NB4 (cell line): ENCODE results near the gene XIAP.
A peak's percentile ranks its signal among the peaks of the same experiment; 100 is the strongest.
"Not testable (repeated sequence)": the region's sequence is repeated elsewhere in the genome, so short reads cannot be mapped to it uniquely, and the experiment has no call there.

Experiments used
- DNase-seq: peaks from one replicate; pipeline ENCODE4 v3.0.0; 2010; ENCODE audit warnings: low read depth
- H3K4me3 ChIP-seq: one replicate; pipeline ENCODE4 v1.5.1; 2011; ENCODE audit warnings: mild to moderate bottlenecking, low read depth, low read length, moderate library complexity
- MYC ChIP-seq: IDR thresholded peaks from 2 replicates; pipeline ENCODE4 v1.6.1; 2011; ENCODE audit warnings: low read depth, low read length
- POLR2A ChIP-seq: IDR thresholded peaks from 2 replicates; pipeline ENCODE4 v1.6.1; 2011; ENCODE audit warnings: mild to moderate bottlenecking; ENCODE audit not compliant: insufficient read length; ENCODE audit errors: extremely low read depth
- TF ChIP-seq, protein P1 (sequence below): IDR thresholded peaks from one replicate; pipeline ENCODE4 v1.5.1; 2012; ENCODE audit warnings: low read depth, low read length
- TF ChIP-seq, protein P2 (sequence below): IDR thresholded peaks from 2 replicates; pipeline ENCODE4 v1.6.1; 2011; ENCODE audit warnings: low read depth, low read length

Gene XIAP

DNA sequence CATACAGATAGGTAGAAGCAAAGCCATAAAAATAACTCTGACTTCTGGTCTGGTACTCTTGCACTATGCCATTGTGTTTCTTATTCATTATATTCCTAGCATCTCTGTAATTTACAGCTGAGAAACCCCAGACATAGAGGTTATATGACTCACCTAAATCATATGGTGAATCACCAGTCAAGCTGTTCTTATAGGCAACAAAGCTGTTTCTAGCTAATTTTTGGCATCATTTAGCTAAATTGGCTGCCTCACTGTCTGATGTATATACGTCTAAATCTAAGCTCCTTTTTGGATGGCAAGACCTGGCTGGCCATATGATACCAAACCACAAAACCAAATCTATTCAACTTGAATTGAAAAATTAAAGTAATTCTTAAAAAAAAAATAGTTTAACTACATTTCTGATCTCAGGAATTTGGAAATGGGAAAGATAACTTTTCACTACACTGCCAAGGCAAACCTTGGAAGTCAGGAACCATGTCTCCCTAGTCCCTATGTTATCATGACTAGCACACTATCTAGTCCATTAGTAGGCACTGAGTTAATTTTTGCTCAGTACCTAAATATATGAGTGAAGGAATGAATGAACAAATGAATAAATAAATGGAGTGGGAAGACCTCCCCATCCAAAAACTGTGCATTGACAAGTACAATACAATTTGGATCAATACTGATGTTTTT is 60.4 kb downstream of the XIAP start:
- DNase-seq = no peak
- no peak overlapping the region for H3K4me3 ChIP-seq
- TF ChIP-seq, protein P1, sequence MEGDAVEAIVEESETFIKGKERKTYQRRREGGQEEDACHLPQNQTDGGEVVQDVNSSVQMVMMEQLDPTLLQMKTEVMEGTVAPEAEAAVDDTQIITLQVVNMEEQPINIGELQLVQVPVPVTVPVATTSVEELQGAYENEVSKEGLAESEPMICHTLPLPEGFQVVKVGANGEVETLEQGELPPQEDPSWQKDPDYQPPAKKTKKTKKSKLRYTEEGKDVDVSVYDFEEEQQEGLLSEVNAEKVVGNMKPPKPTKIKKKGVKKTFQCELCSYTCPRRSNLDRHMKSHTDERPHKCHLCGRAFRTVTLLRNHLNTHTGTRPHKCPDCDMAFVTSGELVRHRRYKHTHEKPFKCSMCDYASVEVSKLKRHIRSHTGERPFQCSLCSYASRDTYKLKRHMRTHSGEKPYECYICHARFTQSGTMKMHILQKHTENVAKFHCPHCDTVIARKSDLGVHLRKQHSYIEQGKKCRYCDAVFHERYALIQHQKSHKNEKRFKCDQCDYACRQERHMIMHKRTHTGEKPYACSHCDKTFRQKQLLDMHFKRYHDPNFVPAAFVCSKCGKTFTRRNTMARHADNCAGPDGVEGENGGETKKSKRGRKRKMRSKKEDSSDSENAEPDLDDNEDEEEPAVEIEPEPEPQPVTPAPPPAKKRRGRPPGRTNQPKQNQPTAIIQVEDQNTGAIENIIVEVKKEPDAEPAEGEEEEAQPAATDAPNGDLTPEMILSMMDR = no peak
- no peak for TF ChIP-seq MYC
- TF ChIP-seq, protein P2, sequence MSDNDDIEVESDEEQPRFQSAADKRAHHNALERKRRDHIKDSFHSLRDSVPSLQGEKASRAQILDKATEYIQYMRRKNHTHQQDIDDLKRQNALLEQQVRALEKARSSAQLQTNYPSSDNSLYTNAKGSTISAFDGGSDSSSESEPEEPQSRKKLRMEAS = no peak
- no peak for TF ChIP-seq POLR2A

DNA sequence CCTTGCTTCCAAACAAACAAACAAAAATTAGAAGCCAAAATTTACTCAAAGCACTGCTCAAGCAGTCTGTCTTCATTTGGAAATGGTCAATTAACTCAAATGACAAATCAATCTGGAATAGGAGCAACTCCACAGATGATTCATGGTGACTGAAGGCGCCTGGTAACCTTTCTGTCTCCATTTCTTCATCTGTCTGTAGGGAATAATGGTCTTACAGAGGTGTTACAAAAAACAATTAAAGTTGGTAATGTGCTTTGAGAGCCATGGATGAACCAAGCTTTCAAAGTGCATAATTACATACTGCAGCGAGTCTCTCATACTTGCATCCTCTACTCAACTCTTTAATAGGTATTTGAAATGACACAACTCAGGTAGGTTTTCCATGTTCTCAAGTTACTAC is 63.4 kb downstream of the XIAP start:
- TF ChIP-seq POLR2A (no peak), MYC (no peak)
- TF ChIP-seq, protein P2 = no peak
- TF ChIP-seq, protein P1 = no peak
- H3K4me3 ChIP-seq = no peak overlapping the region
- DNase-seq = no peak

DNA sequence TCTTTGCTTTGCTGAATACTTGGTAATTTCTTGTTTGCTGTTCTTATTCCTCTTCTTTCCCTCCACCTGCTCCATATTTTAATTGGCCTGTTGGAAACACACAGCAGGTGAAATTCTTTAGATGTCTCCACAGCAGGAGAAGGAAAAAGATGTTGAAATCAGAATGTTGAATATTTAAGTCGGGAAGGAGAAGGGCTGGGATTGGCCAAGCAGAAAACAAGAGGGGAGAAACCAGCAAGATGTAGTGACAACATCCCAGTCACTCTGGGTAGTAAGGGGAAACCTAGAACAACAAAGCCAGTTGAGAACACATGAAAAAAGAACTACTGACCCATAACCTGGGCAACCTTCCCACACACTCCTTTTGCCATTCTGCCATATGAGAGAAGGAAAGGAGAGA is 64.3 kb downstream of the XIAP start:
- H3K4me3 ChIP-seq = no peak overlapping the region
- no peak for DNase-seq
- TF ChIP-seq MYC (no peak), POLR2A (no peak)
- TF ChIP-seq, protein P1 = no peak
- TF ChIP-seq, protein P2 = no peak

DNA sequence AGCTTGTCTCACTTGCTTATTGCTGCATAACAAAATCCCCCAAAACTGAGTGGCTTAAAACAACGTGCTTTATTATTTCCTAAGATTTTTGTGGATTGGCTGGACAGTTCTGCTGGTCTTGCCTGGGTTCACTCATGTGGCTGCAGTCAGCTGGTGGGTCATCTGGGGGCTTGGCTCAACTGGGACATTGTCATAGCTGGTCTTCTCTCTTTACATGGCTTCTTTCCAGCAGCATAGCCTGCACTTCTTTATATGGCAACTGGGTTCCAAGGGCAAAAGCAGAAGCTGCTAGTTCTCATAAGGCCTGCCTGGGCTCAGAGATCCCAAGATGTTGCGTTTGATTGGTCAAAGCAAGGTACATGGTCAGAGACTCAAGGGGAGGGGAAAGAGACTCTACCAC is 68.0 kb downstream of the XIAP start:
- TF ChIP-seq, protein P2 = no peak
- no peak for TF ChIP-seq MYC
- TF ChIP-seq, protein P1 = no peak
- TF ChIP-seq POLR2A = no peak
- DNase-seq = peak; percentile 31
- no peak overlapping the region for H3K4me3 ChIP-seq

DNA sequence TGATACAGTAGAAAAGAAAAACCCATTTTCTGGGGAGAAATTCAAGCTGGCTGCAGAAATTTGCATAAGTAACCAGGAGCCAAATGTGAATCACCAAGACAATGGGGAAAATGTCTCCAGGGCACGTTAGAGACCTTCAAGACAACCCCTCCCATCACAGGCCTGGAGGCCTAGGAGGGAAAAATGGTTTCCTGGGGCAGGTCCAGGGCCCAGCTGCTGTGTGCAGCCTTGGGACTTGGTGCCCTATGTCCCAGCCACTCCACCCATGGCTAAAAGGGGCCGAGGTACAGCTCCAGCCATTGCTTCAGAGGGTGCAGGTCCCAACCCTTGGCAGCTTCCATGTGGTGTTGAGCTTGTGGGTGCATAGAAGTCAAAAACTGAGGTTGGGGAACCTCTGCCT is 72.2 kb downstream of the XIAP start:
- not testable (repeated sequence) for DNase-seq, H3K4me3 ChIP-seq

DNA sequence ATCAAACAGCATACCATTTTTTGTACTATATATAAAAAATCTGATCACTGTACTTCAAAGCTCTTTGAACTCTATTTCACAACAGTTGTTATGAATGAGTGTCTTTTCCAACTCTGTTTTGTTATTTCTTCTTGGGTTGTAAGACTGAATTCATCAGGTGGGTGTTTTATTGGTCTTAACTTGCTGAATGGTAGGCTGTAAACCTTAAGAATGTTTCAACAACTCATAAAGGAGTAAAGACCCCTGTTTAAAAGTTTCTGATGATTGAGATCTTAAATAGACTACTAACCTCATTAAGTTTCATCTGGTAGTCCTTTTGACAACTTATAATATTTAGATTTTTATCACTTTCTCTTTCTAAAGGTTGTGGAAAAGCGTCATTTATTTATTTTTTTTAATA is 83.2 kb downstream of the XIAP start:
- no peak overlapping the region for H3K4me3 ChIP-seq
- TF ChIP-seq, protein P1 = no peak
- TF ChIP-seq MYC = no peak
- TF ChIP-seq, protein P2 = no peak
- TF ChIP-seq POLR2A = no peak
- no peak for DNase-seq
